K562 (cell line): ENCODE results near the gene AKAIN1. TPM values are rescaled to one million over a fixed set of nuclear protein-coding genes. Genes with fewer than 3 reads are reported as not detected.

Experiments used
- ATAC-seq: fragments of 200-7000 bp; cut with Tn5 transposase; 3 replicates; pipeline ENCODE4 v1.9.1; 2020; ENCODE audit warnings: moderate library complexity
- BruUV-seq: library from RNA; stranded (reverse); fragments of 400-500 nt; replicated peaks from 2 replicates; lab custom pipeline; 2021; lab: Mats Ljungman, UMichigan
- CTCF ChIA-PET: fragments of 300-600 bp; formaldehyde crosslinking; extraction: SDS; loops from one replicate; lab custom pipeline; 2021; ENCODE audit warnings: low intra/inter-chr PET ratio; lab: Yijun Ruan, JAX
- POLR2A ChIA-PET: fragments of 300-600, 350-650 bp; sonication (Branson Sonifier 250); formaldehyde crosslinking; extraction: SDS; loops from one replicate; lab custom pipeline; 2021; ENCODE audit warnings: antibody characterized with exemption, inconsistent platforms; lab: Yijun Ruan, JAX
- DNase-seq, 4 experiments: peaks; one replicate each; pipeline versions ENCODE4 v3.0.0 to v3.0.0-alpha.2; 2011 to 2018; ENCODE audit warnings: low spot score in 3 of 4, mixed read lengths in 3 of 4; ENCODE audit errors: extremely low read depth in 1 of 4
- FAIRE-seq: peaks from 2 replicates; lab custom pipeline; 2011; peaks lifted over from hg19 to GRCh38; lab: Jason Lieb, UNC
- H2AFZ ChIP-seq: 2 replicates; pipeline ENCODE4 v1.6.0; 2011; ENCODE audit warnings: low read depth, low read length, control low read depth, inconsistent platforms
- H3K27ac ChIP-seq: fragments of 200-600 bp; 3 replicates; pipeline ENCODE4 v1.8.0; 2011; ENCODE audit warnings: low read depth, mild to moderate bottlenecking, control low read depth, inconsistent platforms, low read length, moderate library complexity, mixed read lengths; ENCODE audit errors: extremely low read depth
- H3K27me3 ChIP-seq, 2 experiments: fragments of 300-600 bp in 1 of 2; 2 replicates in 1 of 2; 3 replicates in 1 of 2; pipeline versions ENCODE4 v1.6.0 to v1.8.0; 2011; ENCODE audit warnings: inconsistent platforms in 2 of 2, low read length in 2 of 2, mild to moderate bottlenecking in 1 of 2, mixed read lengths in 1 of 2, moderate library complexity in 1 of 2; ENCODE audit not compliant: control insufficient read depth in 2 of 2, insufficient read depth in 2 of 2
- H3K36me3 ChIP-seq: fragments of 300-600 bp; 3 replicates; pipeline ENCODE4 v1.8.0; 2011; ENCODE audit warnings: mild to moderate bottlenecking, low read length, inconsistent platforms; ENCODE audit not compliant: control insufficient read depth, insufficient read depth
- H3K4me1 ChIP-seq, 2 experiments: fragments of 200-600 bp in 1 of 2; replicated peaks in 1 of 2; 2 replicates in 1 of 2; 3 replicates in 1 of 2; pipeline versions ENCODE4 v1.5.1 to v1.8.0; 2011; ENCODE audit warnings: inconsistent platforms in 2 of 2, low read length in 2 of 2, mild to moderate bottlenecking in 1 of 2, mixed read lengths in 1 of 2, moderate library complexity in 1 of 2; ENCODE audit not compliant: control insufficient read depth in 2 of 2, insufficient read depth in 2 of 2
- H3K4me2 ChIP-seq: 2 replicates; pipeline ENCODE4 v1.6.1; 2011; ENCODE audit warnings: low read length, control low read depth, inconsistent platforms, mixed read lengths; ENCODE audit not compliant: insufficient read depth
- H3K4me3 ChIP-seq: fragments of 200-600 bp; sonication (generic), shearing (Covaris generic); 2 replicates; pipeline ENCODE4 v1.5.1; 2016; ENCODE audit warnings: control low read depth, inconsistent platforms
- H3K79me2 ChIP-seq: fragments of 200-600 bp; 3 replicates; pipeline ENCODE4 v1.8.0; 2011; ENCODE audit warnings: low read length, inconsistent platforms; ENCODE audit not compliant: control insufficient read depth, insufficient read depth
- H3K9ac ChIP-seq, 2 experiments: 2 replicates each; pipeline versions ENCODE4 v1.6.0 to v1.6.1; 2011; ENCODE audit warnings: low read depth in 2 of 2, low read length in 2 of 2, control low read depth in 1 of 2, inconsistent platforms in 1 of 2, mild to moderate bottlenecking in 1 of 2, mixed read lengths in 1 of 2; ENCODE audit not compliant: insufficient read depth in 1 of 2
- H3K9me1 ChIP-seq: one replicate; pipeline ENCODE4 v1.6.0; 2011; ENCODE audit warnings: inconsistent platforms, mild to moderate bottlenecking, low read length, moderate library complexity; ENCODE audit not compliant: control insufficient read depth, insufficient read depth
- H3K9me3 ChIP-seq: replicated peaks from 2 replicates; pipeline ENCODE4 v1.5.1; 2011; ENCODE audit warnings: low read depth, low read length, inconsistent platforms; ENCODE audit not compliant: control insufficient read depth, insufficient read depth
- H4K20me1 ChIP-seq: replicated peaks from 2 replicates; pipeline ENCODE4 v1.6.1; 2011; ENCODE audit warnings: low read length, inconsistent platforms, mixed read lengths; ENCODE audit not compliant: control insufficient read depth, insufficient read depth
- ARHGAP35 ChIP-seq: fragments of 450-650 bp; IDR thresholded peaks from 2 replicates; pipeline ENCODE4 v1.6.1; 2018; ENCODE audit not compliant: partially characterized antibody
- C11orf30 ChIP-seq: fragments of 450-650 bp; IDR thresholded peaks from 2 replicates; pipeline ENCODE4 v1.6.1; 2016; ENCODE audit warnings: low read depth, mild to moderate bottlenecking
- FOXA3 ChIP-seq, 2 experiments: fragments of 450-650 bp in 1 of 2; sonication (generic) in 1 of 2; formaldehyde crosslinking; IDR thresholded peaks in 1 of 2; conservative IDR thresholded peaks in 1 of 2; 2 replicates each; pipeline versions ENCODE4 v1.4.0 to v1.8.0; 2020 to 2022; ENCODE audit warnings: mild to moderate bottlenecking in 2 of 2, missing genetic modification reagents in 1 of 2
- HNRNPUL1 ChIP-seq: fragments of 200-400 bp; formaldehyde crosslinking; IDR thresholded peaks from 2 replicates; pipeline ENCODE4 v1.6.1; 2017; ENCODE audit warnings: low read length
- NCOA2 ChIP-seq, 2 experiments: fragments of 450-650 bp; IDR thresholded peaks; 2 replicates each; pipeline ENCODE4 v1.6.1; 2018; ENCODE audit warnings: mild to moderate bottlenecking in 2 of 2, moderate library complexity in 1 of 2; ENCODE audit not compliant: partially characterized antibody in 2 of 2
- NCOR1 ChIP-seq: fragments of 450-650 bp; IDR thresholded peaks from 2 replicates; pipeline ENCODE4 v1.6.1; 2016; ENCODE audit warnings: mild to moderate bottlenecking, moderate library complexity
- POU5F1 ChIP-seq: fragments of 150-350 bp; IDR thresholded peaks from 2 replicates; pipeline ENCODE4 v1.6.1; 2014; ENCODE audit warnings: borderline replicate concordance, low read length, low read depth, mild to moderate bottlenecking; ENCODE audit not compliant: partially characterized antibody
- RBM14 ChIP-seq: fragments of 200-400 bp; formaldehyde crosslinking; IDR thresholded peaks from 2 replicates; pipeline ENCODE4 v1.6.1; 2018; ENCODE audit warnings: low read depth, mild to moderate bottlenecking, low read length, moderate library complexity, borderline replicate concordance; ENCODE audit not compliant: insufficient read depth
- TEAD1 ChIP-seq, 2 experiments: fragments of 450-650 bp in 1 of 2; sonication (generic) in 1 of 2; formaldehyde crosslinking; IDR thresholded peaks; 2 replicates each; pipeline versions ENCODE4 v1.4.0 to v1.8.0; 2020 to 2022; ENCODE audit warnings: mild to moderate bottlenecking in 2 of 2, missing genetic modification reagents in 1 of 2
- TRIM24 ChIP-seq, 2 experiments: fragments of 450-650 bp; IDR thresholded peaks; 2 replicates each; pipeline ENCODE4 v1.6.1; 2016
- ZKSCAN8 ChIP-seq: fragments of 200-800 bp; sonication (Bioruptor generic); IDR thresholded peaks from 2 replicates; pipeline ENCODE4 v1.6.1; 2016; ENCODE audit warnings: missing genetic modification characterization, missing compliant biosample characterization
- ZNF23 ChIP-seq: fragments of 250-450 bp; sonication (Bioruptor Pico); IDR thresholded peaks from 2 replicates; pipeline ENCODE4 v1.4.0; 2020; ENCODE audit warnings: mild to moderate bottlenecking
- ZNF75A ChIP-seq: fragments of 450-650 bp; formaldehyde crosslinking; IDR thresholded peaks from 2 replicates; pipeline ENCODE4 v1.4.0; 2020; ENCODE audit warnings: mild to moderate bottlenecking
- in situ Hi-C: fragments of 300-500 bp; cut with MboI; formaldehyde crosslinking; loops from 4 replicates; pipeline ENCODE4 v1.15.0; 2018; ENCODE audit warnings: inconsistent platforms, mixed read lengths
- intact Hi-C: fragments of 100-400 bp; cut with micrococcal nuclease; formaldehyde crosslinking; loops from 2 replicates; pipeline ENCODE4 v1.14.2; 2022
- polyA plus RNA-seq, 8 experiments: library from polyadenylated mRNA; depleted of rRNA in 4 of 8; stranded (reverse) in 5 of 8; unstranded in 3 of 8; fragments of >200 nt; fragmentation: Nextera tagmentation in 2 of 8; fragmentation: Illumina TruSeq in 1 of 8; extraction: Ambion mirVana in 2 of 8; extraction: Trizol in 1 of 8; gene quantifications; 2 replicates each; pipeline versions ENCODE4 v1.2.1 to v1.2.3, GENCODE V29; 2011 to 2014; ENCODE audit warnings: inconsistent platforms in 1 of 8, missing spikeins in 1 of 8
- total RNA-seq, 7 experiments: library from RNA; depleted of rRNA in 6 of 7; stranded (reverse); fragments of >200 nt in 6 of 7; fragmentation: Illumina TruSeq in 2 of 7; extraction: Trizol in 2 of 7; gene quantifications; 2 replicates each; pipeline versions ENCODE4 v1.2.1 to v1.2.3, GENCODE V29; 2011 to 2021; ENCODE audit warnings: low replicate concordance in 1 of 7
- TF ChIP-seq, protein P1 (sequence below): sonication (generic); formaldehyde crosslinking; IDR thresholded peaks from 2 replicates; pipeline ENCODE4 v1.8.0; 2022; ENCODE audit warnings: mild to moderate bottlenecking, missing genetic modification reagents

Gene AKAIN1
- total and polyA plus RNA-seq, 9 of the 15 experiments (the other 6 are each of a cell fraction or from before 2014, with no cell fraction given) = not detected

DNA sequence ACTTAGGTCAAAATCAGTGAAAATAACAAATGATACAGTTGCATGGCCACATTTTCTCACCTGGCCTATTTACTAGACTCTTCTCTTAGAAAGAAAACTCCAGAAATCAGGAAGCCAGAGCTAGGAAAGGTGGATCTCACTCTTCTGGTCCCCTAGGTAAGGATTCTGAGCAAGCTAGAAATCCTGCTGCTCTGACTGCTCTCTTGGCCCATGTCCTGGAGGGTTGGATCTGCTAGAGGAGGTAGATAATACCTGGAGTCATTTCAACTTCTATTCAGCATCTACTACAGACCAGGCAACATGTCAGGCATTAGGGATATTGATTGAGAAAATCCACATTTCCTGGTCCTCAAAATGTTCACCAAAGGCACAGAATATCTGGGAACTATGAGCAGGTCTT, 34.9 kb downstream of the AKAIN1 start:
- H3K27ac ChIP-seq = no peak overlapping the region
- no peak overlapping the region for H3K4me2 ChIP-seq
- intact Hi-C loops (no loop called here), in situ Hi-C loops (no loop called here)
- TF ChIP-seq NCOA2 (IDR thresholded peaks at IDR 0.05; ENCODE audit: partially characterized antibody in 2 of 2) (no peak), ZNF75A (CRISPR knock-in tag) (no peak), FOXA3 (CRISPR knock-in tag; conservative IDR thresholded peaks at IDR 0.05 in 1 of 2, IDR thresholded peaks at IDR 0.05 in 1 of 2) (no peak), TRIM24 (IDR thresholded peaks at IDR 0.05) (no peak), ZKSCAN8 (no peak), POU5F1 (no peak), ZNF23 (CRISPR knock-in tag) (no peak), C11orf30 (no peak), ARHGAP35 (no peak), NCOR1 (no peak), TEAD1 (CRISPR knock-in tag; IDR thresholded peaks at IDR 0.05) (no peak), HNRNPUL1 (no peak), RBM14 (no peak)
- TF ChIP-seq, protein P1, sequence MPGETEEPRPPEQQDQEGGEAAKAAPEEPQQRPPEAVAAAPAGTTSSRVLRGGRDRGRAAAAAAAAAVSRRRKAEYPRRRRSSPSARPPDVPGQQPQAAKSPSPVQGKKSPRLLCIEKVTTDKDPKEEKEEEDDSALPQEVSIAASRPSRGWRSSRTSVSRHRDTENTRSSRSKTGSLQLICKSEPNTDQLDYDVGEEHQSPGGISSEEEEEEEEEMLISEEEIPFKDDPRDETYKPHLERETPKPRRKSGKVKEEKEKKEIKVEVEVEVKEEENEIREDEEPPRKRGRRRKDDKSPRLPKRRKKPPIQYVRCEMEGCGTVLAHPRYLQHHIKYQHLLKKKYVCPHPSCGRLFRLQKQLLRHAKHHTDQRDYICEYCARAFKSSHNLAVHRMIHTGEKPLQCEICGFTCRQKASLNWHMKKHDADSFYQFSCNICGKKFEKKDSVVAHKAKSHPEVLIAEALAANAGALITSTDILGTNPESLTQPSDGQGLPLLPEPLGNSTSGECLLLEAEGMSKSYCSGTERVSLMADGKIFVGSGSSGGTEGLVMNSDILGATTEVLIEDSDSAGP = no peak
- H3K4me1 ChIP-seq = no peaks in the 10 kb centered on the region
- no peak overlapping the region for H2AFZ ChIP-seq
- CTCF ChIA-PET = no interaction called here
- H4K20me1 ChIP-seq = no peaks in the 10 kb centered on the region
- BruUV-seq = no TSS peak
- no peaks in the 10 kb centered on the region for H3K79me2 ChIP-seq
- no peak for FAIRE-seq
- POLR2A ChIA-PET = no interaction called here
- no peaks in the 10 kb centered on the region for H3K36me3 ChIP-seq
- H3K4me3 ChIP-seq = no peak overlapping the region
- H3K9me3 ChIP-seq = no peaks in the 10 kb centered on the region
- no peak for ATAC-seq
- no peak overlapping the region for H3K9ac ChIP-seq
- H3K9me1 ChIP-seq = no peaks in the 10 kb centered on the region
- H3K27me3 ChIP-seq = no peaks in the 10 kb centered on the region
- no peak for DNase-seq
